ENCODE measurements around the gene NEXN. TPM values are rescaled to one million over a fixed set of nuclear protein-coding genes. Genes with fewer than 3 reads are reported as not detected.
A peak's percentile ranks its signal among the peaks of the same experiment; 100 is the strongest.
"Not testable (repeated sequence)": the region's sequence is repeated elsewhere in the genome, so short reads cannot be mapped to it uniquely, and the experiment has no call there.

NEXN gene
- polyA plus RNA-seq, 1 experiment = 39.9 TPM

- Histone ChIP-seq H3K9me3 (ENCODE audit: control insufficient read depth, insufficient read depth, low read length) (peaks cover 2% of the 10 kb centered on the region; the same call in 1 of the 2 replicates), H3K27ac (ENCODE audit: low read depth, low read length) (peak within 1 kb of the TSS; percentile 97), H3K27me3 (ENCODE audit: control insufficient read depth, insufficient read depth, low read length) (no peaks in the 10 kb centered on the region), H3K4me3 (ENCODE audit: low read depth, low read length) (peak within 1 kb of the TSS; percentile 77)
- POLR2A ChIA-PET = interaction anchor here (0.6 to 5.9 kb wide), 4 partner anchors 25 to 135 kb away, joined by 3 to 105 read pairs (median 6); partner anchors contain the start of gene DNAJB4
- TF ChIP-seq, protein P1, sequence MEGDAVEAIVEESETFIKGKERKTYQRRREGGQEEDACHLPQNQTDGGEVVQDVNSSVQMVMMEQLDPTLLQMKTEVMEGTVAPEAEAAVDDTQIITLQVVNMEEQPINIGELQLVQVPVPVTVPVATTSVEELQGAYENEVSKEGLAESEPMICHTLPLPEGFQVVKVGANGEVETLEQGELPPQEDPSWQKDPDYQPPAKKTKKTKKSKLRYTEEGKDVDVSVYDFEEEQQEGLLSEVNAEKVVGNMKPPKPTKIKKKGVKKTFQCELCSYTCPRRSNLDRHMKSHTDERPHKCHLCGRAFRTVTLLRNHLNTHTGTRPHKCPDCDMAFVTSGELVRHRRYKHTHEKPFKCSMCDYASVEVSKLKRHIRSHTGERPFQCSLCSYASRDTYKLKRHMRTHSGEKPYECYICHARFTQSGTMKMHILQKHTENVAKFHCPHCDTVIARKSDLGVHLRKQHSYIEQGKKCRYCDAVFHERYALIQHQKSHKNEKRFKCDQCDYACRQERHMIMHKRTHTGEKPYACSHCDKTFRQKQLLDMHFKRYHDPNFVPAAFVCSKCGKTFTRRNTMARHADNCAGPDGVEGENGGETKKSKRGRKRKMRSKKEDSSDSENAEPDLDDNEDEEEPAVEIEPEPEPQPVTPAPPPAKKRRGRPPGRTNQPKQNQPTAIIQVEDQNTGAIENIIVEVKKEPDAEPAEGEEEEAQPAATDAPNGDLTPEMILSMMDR (IDR thresholded peaks at IDR 0.05; ENCODE audit: low read depth, low read length) = peak; percentile 74
- DNase-seq (ENCODE audit: low read depth, low spot score) = peak; percentile 99
- CTCF ChIA-PET = interaction anchor here (0.6 to 3.5 kb wide), 10 partner anchors 8 to 135 kb away, joined by 3 to 36 read pairs (median 4); no protein-coding TSS in a partner anchor
These were observed 90.8 kb downstream of the NEXN start, which contains the start of gene FUBP1 for GRCh38 chr1:77978969-77979876. Gene FUBP1 (minus strand): TSS chr1:77979072. CDS start chr1:77979004, 68 bp downstream.

- H3K4me3 ChIP-seq (ENCODE audit: low read depth, low read length); H3K27ac ChIP-seq (ENCODE audit: low read depth, low read length); POLR2A ChIA-PET; H3K9me3 ChIP-seq (ENCODE audit: control insufficient read depth, insufficient read depth, low read length); DNase-seq (ENCODE audit: low read depth, low spot score); H3K27me3 ChIP-seq (ENCODE audit: control insufficient read depth, insufficient read depth, low read length): not testable (repeated sequence)
- CTCF ChIA-PET = interaction anchor here (0.9 kb wide), 1 partner anchor 131 kb away, joined by 3 read pairs; no protein-coding TSS in a partner anchor
These were observed 95.0 kb downstream of the NEXN start for GRCh38 chr1:77983352-77983996.

GRCh38 chr1:77983997-77984355, 95.6 kb downstream of the NEXN start:
- no peaks in the 10 kb centered on the region for H3K9me3 ChIP-seq (ENCODE audit: control insufficient read depth, insufficient read depth, low read length)
- H3K27me3 ChIP-seq (ENCODE audit: control insufficient read depth, insufficient read depth, low read length) = no peaks in the 10 kb centered on the region
- CTCF ChIA-PET = interaction anchor here (0.9 kb wide), 1 partner anchor 131 kb away, joined by 3 read pairs; no protein-coding TSS in a partner anchor
- TF ChIP-seq, protein P1 (IDR thresholded peaks at IDR 0.05; ENCODE audit: low read depth, low read length) = no peak
- H3K27ac ChIP-seq (ENCODE audit: low read depth, low read length) = no peak overlapping the region
- POLR2A ChIA-PET = no interaction called here
- DNase-seq (ENCODE audit: low read depth, low spot score) = no peak
- no peak overlapping the region for H3K4me3 ChIP-seq (ENCODE audit: low read depth, low read length)

DNA sequence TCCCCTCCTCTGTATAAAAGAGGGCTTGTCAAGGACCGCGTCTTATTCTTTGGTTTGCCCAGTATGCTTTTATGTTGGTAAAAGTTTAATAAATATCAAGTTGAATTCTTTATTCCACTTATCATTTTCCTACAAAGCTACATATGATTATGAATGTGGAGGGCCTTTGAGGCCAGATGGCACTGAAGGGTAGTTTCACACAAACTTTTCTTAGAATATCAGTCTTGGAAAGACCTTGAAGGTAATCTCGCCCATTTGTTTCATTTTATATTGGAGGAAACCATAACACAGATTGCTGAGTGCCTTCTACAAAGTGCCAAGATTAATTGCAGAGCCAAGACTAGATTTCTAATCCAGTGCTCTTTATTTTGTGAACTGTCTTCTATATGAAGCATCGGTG, 96.2 kb downstream of the NEXN start:
- no peak overlapping the region for H3K4me3 ChIP-seq (ENCODE audit: low read depth, low read length)
- TF ChIP-seq, protein P1 (IDR thresholded peaks at IDR 0.05; ENCODE audit: low read depth, low read length) = no peak
- no peak for DNase-seq (ENCODE audit: low read depth, low spot score)
- CTCF ChIA-PET = no interaction called here
- H3K27me3 ChIP-seq (ENCODE audit: control insufficient read depth, insufficient read depth, low read length) = no peaks in the 10 kb centered on the region
- POLR2A ChIA-PET = no interaction called here
- no peak overlapping the region for H3K27ac ChIP-seq (ENCODE audit: low read depth, low read length)
- no peaks in the 10 kb centered on the region for H3K9me3 ChIP-seq (ENCODE audit: control insufficient read depth, insufficient read depth, low read length)

DNA sequence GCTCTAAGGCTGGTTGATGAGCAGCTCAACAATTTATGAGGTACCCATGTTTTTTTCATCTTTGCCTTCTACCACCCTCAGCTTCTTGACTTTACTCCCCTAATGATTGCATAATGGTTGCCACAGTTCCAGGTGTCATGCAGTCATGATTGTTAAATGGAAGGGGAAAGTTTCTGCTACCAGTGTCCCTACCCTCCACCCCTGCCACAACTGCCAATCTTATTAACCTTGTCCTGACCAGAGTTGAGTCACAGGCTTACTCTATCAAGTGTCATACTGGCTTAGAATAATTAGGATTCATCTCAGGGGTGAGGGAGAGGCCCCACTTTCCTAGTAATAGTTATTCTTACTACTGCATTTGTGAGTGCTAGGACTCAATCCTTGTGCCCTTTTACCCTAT, 98.4 kb downstream of the NEXN start:
- Histone ChIP-seq H3K9me3 (ENCODE audit: control insufficient read depth, insufficient read depth, low read length) (no peaks in the 10 kb centered on the region), H3K27ac (ENCODE audit: low read depth, low read length) (no peak overlapping the region), H3K4me3 (ENCODE audit: low read depth, low read length) (no peak overlapping the region), H3K27me3 (ENCODE audit: control insufficient read depth, insufficient read depth, low read length) (no peaks in the 10 kb centered on the region)
- TF ChIP-seq, protein P1 (IDR thresholded peaks at IDR 0.05; ENCODE audit: low read depth, low read length) = no peak
- CTCF ChIA-PET = interaction anchor here (1.4 kb wide), 1 partner anchor 8 kb away, joined by 5 read pairs; the partner anchor contains the start of gene FUBP1
- POLR2A ChIA-PET = no interaction called here
- no peak for DNase-seq (ENCODE audit: low read depth, low spot score)

Data from AG04450 (cell line).